Measurements from ENCODE around the gene CFLAR. TPM values are rescaled to one million over a fixed set of nuclear protein-coding genes. Genes with fewer than 3 reads are reported as not detected.

CFLAR gene
- total and polyA plus RNA-seq, 2 of the 13 experiments (the other 11 are each of a cell fraction or from before 2014, with no cell fraction given) = 43.8 to 92.1 TPM

GRCh38 chr2:201110615-201111014, 5.3 kb upstream of the CFLAR start:
- Histone ChIP-seq H3K36me3 (replicated peaks in 1 of 2; ENCODE audit: control insufficient read depth in 1 of 2, insufficient read depth in 2 of 2, low read length in 2 of 2) (no peaks in the 10 kb centered on the region), H4K20me1 (ENCODE audit: insufficient read depth, low read length) (no peaks in the 10 kb centered on the region), H3K9me3 (ENCODE audit: low read length) (no peaks in the 10 kb centered on the region), H3K4me1 (ENCODE audit: insufficient read depth, low read length) (peaks cover 55% of the 10 kb centered on the region), H3K79me2 (ENCODE audit: insufficient read depth, low read length) (no peaks in the 10 kb centered on the region), H3K27me3 (ENCODE audit: control insufficient read depth in 1 of 2, insufficient read depth in 2 of 2, low read length in 2 of 2) (no peaks in the 10 kb centered on the region), H3K27ac (ENCODE audit: extremely low read length, insufficient read depth, low read length) (no peak overlapping the region), H3K4me2 (ENCODE audit: low read depth, low read length) (no peak overlapping the region), H3K9ac (ENCODE audit: insufficient read depth, low read depth, low read length) (no peak overlapping the region), H3K4me3 (replicated peaks in 1 of 3; ENCODE audit: insufficient read depth in 1 of 3, low read depth in 2 of 3, low read length in 3 of 3) (no peak overlapping the region), H2AFZ (ENCODE audit: low read length) (no peak overlapping the region)
- ATAC-seq = no peak
- BruUV-seq (replicated peaks) = no TSS peak
- FAIRE-seq = no peak
- POLR2A ChIA-PET = interaction anchor here (1.1 kb wide), 1 partner anchor 147 kb away, joined by 3 read pairs; the partner anchor contains the start of gene ORC2
- TF ChIP-seq ZNF629 (CRISPR knock-in tag; conservative IDR thresholded peaks at IDR 0.05) (0 out of 2 replicates have a peak, but pooled peaks have one; percentile 25), ZNF558 (CRISPR knock-in tag; IDR thresholded peaks at IDR 0.05; ENCODE audit: borderline replicate concordance) (no peak)
- intact Hi-C loops (cut with micrococcal nuclease; ENCODE audit: unreplicated experiment) (no loop called here), in situ Hi-C loops (cut with HindIII; ENCODE audit: extremely low pct_ligation_motif_present, low pct_unique_long_range_greater_than_20kb) (no loop called here)
- CTCF ChIA-PET (ENCODE audit: low intra/inter-chr PET ratio, low total read pairs) = no interaction called here
- no peak for DNase-seq (ENCODE audit: low spot score)

GRCh38 chr2:201111096-201111495, 4.9 kb upstream of the CFLAR start:
- H3K9me3 ChIP-seq (ENCODE audit: low read length) = no peaks in the 10 kb centered on the region
- ATAC-seq = no peak
- H3K27ac ChIP-seq (ENCODE audit: extremely low read length, insufficient read depth, low read length) = no peak overlapping the region
- H3K4me3 ChIP-seq (replicated peaks in 1 of 3; ENCODE audit: insufficient read depth in 1 of 3, low read depth in 2 of 3, low read length in 3 of 3) = no peak overlapping the region
- no peaks in the 10 kb centered on the region for H4K20me1 ChIP-seq (ENCODE audit: insufficient read depth, low read length)
- intact Hi-C loops (cut with micrococcal nuclease; ENCODE audit: unreplicated experiment) = no loop called here
- no peak for DNase-seq (ENCODE audit: low spot score)
- H3K79me2 ChIP-seq (ENCODE audit: insufficient read depth, low read length) = peaks cover 4% of the 10 kb centered on the region
- in situ Hi-C loops (cut with HindIII; ENCODE audit: extremely low pct_ligation_motif_present, low pct_unique_long_range_greater_than_20kb) = no loop called here
- H3K27me3 ChIP-seq (ENCODE audit: control insufficient read depth in 1 of 2, insufficient read depth in 2 of 2, low read length in 2 of 2) = no peaks in the 10 kb centered on the region; a peak in 1 of 5 replicates
- no peak for FAIRE-seq
- POLR2A ChIA-PET = interaction anchor here (1.1 kb wide), 1 partner anchor 147 kb away, joined by 3 read pairs; the partner anchor contains the start of gene ORC2
- 97% methylated on average over 3 of the region's 3 CpGs for WGBS (ENCODE audit: low lambda C conversion rate)
- no peaks in the 10 kb centered on the region for H3K36me3 ChIP-seq (replicated peaks in 1 of 2; ENCODE audit: control insufficient read depth in 1 of 2, insufficient read depth in 2 of 2, low read length in 2 of 2)
- BruUV-seq (replicated peaks) = no TSS peak
- TF ChIP-seq SIX4 (CRISPR knock-in tag; IDR thresholded peaks at IDR 0.05) = 0 out of 2 replicates have a peak, but pooled peaks have one; percentile 34
- no peak for TF ChIP-seq ATF2 (CRISPR knock-in tag; IDR thresholded peaks at IDR 0.05)
- TF ChIP-seq THAP7 (CRISPR knock-in tag; IDR thresholded peaks at IDR 0.05) = no peak
- no peak for TF ChIP-seq ZBTB7B (CRISPR knock-in tag; IDR thresholded peaks at IDR 0.05)
- no peak for TF ChIP-seq ZFX (CRISPR knock-in tag; IDR thresholded peaks at IDR 0.05; ENCODE audit: low read depth)
- TF ChIP-seq, protein P1, sequence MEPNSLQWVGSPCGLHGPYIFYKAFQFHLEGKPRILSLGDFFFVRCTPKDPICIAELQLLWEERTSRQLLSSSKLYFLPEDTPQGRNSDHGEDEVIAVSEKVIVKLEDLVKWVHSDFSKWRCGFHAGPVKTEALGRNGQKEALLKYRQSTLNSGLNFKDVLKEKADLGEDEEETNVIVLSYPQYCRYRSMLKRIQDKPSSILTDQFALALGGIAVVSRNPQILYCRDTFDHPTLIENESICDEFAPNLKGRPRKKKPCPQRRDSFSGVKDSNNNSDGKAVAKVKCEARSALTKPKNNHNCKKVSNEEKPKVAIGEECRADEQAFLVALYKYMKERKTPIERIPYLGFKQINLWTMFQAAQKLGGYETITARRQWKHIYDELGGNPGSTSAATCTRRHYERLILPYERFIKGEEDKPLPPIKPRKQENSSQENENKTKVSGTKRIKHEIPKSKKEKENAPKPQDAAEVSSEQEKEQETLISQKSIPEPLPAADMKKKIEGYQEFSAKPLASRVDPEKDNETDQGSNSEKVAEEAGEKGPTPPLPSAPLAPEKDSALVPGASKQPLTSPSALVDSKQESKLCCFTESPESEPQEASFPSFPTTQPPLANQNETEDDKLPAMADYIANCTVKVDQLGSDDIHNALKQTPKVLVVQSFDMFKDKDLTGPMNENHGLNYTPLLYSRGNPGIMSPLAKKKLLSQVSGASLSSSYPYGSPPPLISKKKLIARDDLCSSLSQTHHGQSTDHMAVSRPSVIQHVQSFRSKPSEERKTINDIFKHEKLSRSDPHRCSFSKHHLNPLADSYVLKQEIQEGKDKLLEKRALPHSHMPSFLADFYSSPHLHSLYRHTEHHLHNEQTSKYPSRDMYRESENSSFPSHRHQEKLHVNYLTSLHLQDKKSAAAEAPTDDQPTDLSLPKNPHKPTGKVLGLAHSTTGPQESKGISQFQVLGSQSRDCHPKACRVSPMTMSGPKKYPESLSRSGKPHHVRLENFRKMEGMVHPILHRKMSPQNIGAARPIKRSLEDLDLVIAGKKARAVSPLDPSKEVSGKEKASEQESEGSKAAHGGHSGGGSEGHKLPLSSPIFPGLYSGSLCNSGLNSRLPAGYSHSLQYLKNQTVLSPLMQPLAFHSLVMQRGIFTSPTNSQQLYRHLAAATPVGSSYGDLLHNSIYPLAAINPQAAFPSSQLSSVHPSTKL (CRISPR knock-in tag; IDR thresholded peaks at IDR 0.05) = no peak
- TF ChIP-seq TSC22D2 (CRISPR knock-in tag; IDR thresholded peaks at IDR 0.05; ENCODE audit: borderline replicate concordance) = no peak
- CTCF ChIA-PET (ENCODE audit: low intra/inter-chr PET ratio, low total read pairs) = no interaction called here
- H3K4me2 ChIP-seq (ENCODE audit: low read depth, low read length) = no peak overlapping the region
- H3K9ac ChIP-seq (ENCODE audit: insufficient read depth, low read depth, low read length) = no peak overlapping the region
- peaks cover 57% of the 10 kb centered on the region for H3K4me1 ChIP-seq (ENCODE audit: insufficient read depth, low read length)
- no peak overlapping the region for H2AFZ ChIP-seq (ENCODE audit: low read length)
